NCI-H526 treated with DMSO at 0.1 percent for 48 hours (cell line): ENCODE results near the gene LDB3.

Experiments used
- DNase-seq: peaks from one replicate; lab custom pipeline; 2025; lab: John Stamatoyannopoulos, UW

Gene LDB3

DNA sequence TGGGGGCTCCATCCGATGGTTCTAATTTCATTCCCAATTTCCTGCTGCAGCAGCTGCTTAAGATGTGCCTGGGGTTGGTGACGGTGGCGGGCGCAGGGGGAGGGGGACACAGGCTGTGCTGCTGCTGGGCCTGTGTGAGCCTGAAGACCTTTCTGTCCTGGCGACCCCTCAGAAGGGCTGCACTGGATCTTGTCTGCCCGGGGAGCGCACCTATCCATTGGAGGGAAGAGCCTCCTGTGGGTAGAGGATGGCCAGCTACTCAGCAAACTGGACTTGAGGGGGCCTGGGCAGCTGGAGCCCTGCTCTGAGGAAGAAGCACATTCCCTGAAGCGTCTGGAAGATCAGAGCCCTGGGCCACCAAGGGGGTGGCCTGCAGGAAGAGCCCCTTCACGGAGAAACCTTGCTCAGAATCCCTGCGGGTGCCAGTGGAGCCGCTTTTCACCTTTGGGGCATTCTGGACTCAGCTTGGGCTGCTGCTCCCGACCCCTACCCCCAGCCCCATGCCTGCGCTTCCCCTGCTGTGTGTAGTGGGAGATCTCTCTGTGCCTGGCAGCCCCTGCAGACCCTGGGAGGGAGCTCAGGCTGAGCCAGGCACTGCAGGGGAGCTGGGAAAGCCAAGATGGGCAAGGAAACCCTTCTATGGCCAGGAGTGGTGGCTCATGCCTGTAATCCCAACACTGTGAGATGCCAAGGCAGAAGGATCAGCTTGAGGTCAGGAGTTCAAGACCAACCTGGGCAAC lies 17.8 kb downstream of the LDB3 start:
- no peak for DNase-seq

DNA sequence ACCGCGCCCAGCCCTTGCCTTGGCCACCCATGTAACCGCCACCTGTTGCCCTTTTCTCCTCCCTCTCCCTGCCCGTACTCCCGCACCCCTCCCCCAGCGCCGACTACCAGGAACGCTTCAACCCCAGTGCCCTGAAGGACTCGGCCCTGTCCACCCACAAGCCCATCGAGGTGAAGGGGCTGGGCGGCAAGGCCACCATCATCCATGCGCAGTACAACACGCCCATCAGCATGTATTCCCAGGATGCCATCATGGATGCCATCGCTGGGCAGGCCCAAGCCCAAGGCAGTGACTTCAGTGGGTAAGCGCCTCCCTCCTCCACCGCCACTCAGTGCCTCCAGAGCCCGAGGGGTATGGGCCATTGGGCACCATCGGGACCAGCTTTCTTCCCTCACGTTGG lies 18.7 kb downstream of the LDB3 start:
- DNase-seq: no peak

DNA sequence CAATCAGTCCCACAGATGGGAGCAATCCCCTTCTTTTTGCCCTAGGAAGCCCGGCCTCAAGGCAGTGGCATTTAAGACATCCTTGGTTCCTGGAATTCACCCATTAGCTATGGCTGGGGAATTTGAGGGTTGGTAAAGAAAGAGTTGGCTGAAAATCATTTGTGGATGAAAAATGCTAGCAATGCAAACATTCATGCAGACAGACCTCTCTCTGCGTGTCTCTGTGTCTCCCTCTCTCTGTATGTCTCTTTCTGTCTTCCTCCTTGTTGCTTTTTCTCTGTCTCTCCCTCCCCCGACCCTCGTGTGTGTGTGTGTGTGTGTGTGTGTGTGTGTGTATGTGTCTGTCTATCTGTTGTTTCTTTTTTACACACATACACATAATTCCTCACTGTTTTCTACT lies 19.4 kb downstream of the LDB3 start:
- DNase-seq: no peak

DNA sequence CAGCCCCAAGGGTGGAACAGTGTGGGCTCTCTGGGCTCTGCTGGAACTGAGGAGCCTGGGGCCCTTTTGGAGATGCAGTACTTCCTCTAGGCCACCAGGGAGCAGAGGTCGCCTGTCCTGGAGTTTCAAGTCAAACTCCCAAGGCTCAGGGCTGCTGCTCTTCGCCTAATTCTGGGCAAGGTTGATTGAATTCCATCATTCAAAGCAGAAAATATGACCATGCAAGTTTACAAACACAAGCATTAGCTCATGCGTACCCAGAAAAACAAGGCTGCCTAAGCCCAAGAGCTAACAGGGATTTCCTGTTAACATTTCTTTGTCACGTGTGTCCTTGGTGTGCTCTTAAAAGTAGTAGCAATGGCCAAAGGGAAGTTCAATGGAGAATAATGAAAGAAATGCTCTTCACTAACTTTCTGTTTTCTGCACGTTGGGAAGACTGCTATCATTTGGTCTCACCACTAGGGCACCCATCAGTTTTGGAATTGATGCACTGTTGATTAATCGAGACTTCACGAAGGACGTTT lies 20.1 kb downstream of the LDB3 start:
- peak; percentile 35 for DNase-seq

DNA sequence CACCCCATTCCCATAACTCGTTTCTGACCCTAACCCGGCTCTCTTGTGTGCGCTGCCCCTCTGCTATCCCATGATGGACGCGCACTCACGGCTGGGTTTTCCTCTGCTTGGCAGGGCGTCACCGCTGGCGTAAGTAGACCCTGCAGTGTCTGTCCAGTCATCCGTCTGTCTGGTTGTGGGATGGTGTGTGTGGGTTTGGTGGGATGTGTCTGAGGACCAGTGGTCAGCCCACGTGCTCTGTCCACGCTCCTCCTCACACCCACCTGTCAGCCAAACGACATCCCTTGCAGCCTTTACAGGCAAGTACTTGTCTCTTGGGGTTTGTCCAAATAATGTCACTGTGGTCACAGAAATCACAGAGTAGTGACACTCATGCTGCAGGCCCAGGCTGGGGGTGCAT lies 20.8 kb downstream of the LDB3 start:
- no peak for DNase-seq

DNA sequence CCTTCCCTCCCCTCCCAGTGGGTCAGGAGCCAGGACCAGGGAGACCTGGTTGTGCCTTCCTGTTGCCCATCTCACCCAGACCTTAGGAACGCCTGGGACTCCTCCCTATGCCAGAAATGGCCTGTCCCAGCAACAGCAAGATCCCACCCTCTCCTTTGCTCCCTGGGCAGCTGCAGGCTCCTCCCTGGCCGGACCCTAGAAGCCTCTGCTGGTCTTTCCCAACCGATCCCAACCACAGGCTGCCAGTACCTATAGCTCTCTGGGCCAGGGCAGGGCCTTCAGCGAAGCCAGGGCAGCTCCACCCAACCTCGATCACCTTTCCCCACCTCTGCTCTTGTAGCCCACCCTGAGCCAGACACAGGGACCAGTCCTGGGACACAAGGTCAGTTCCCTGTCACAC lies 21.9 kb downstream of the LDB3 start:
- no peak for DNase-seq

DNA sequence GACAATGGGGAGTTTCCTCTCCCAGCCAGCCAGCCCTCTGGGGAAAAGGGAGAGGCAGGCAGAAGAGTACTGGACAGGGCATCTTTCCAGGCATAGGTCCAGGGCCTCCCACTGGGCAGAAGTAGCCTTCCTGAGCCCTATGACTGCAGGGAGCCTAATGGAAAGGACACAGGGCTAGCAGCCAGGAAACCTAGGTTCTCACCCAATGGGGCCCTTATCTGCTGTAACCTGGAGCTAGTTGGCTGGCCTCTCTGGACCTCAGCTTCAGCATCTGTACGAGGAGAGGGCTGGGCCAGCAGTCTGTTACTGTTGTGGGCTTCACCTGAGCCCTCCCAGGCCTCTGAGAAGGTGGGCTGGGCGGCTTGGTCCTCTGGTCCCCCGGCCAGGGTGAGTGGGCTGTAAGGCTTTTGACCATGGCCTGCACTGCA lies 22.4 kb downstream of the LDB3 start:
- no peak for DNase-seq

DNA sequence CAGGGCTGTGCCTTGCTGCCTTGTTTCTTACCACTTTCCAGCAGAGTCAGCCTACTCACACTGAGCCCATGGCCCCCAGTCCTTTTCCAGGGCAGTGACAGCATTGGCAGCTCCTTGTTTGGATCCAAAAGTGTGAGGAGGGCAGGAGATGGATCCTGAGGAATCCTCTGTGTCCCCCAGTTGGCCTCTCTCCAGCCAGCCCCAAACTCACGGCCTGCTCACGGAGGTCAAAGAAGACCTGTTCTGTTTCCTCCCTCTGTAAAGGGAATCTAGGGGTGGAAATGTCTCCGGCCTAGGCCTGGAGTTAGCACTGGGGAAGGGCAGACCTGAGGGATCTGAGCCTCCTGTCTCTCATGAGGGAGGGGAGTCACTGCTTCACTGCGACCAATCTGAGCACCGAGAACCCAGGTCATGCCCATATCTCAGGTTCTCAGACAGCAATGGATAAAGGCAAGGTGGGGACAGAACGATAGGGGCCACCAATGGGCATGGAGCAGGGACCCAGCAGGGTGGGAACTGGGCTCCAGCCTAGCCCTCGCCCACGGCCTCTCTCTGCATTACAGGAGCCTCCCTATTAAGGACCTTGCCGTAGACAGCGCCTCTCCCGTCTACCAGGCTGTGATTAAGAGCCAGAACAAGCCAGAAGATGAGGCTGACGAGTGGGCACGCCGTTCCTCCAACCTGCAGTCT lies 23.2 kb downstream of the LDB3 start:
- DNase-seq: no peak

DNA sequence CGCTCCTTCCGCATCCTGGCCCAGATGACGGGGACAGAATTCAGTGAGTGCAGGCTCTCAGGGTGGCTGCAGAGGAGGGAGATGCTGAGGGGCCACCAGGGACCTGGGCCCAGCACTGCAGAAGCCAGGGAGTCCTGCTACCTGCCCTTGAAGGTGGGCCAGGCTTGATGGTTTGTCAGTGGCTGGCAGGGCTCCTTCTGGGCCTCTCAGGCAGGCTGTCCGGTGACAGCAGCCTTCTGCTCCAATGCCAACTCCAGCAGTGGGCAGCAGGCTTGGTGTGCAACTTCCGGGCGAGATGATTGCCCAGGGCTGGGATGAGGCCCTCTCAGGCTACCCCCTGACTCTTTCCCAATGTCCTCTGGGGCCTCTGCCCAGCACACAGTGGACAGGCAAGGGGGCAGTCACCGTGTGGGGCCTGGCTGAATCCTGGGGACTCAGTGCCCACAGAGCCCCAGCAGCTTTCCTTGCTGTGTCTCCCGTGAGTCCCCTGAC lies 23.8 kb downstream of the LDB3 start:
- no peak for DNase-seq

DNA sequence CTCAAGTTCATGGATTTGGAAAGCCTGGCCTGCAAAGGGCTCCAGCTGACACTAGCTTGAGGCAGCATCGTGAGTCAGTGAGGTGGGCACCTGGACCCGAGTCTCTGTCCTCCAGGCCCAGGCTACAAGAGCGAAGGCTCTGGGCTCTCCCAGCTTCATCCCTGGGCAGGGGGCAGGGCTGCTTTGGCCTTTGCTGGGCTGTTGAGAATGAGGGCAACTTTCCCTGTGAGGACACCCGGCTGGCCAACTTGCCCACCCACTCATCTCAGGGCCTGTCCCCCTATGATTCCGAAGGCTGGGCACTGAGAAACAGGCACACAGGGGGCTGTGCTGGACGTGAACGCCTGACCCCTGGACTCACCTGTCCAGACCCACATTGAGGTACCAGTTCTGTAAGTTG lies 24.4 kb downstream of the LDB3 start:
- no peak for DNase-seq

DNA sequence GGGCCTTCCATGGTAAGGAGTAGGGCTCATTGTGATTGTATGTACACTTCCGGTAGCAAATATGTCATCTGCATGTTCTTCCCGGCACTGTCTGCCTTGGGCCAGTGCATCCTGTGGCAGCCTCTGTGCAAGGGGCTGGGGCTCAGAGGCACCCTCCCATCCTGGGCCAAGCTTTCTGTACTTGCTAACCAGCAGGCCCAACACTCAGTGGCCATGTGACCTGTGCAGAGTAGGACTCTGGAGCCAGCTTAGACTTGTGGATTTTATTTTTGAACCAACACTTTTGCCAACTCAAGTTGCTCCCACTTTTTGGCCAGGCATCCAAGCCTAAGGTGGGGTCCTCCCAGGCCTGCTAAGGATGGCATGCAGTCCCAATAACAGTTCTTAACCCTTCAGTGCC lies 25.0 kb downstream of the LDB3 start:
- no peak for DNase-seq

DNA sequence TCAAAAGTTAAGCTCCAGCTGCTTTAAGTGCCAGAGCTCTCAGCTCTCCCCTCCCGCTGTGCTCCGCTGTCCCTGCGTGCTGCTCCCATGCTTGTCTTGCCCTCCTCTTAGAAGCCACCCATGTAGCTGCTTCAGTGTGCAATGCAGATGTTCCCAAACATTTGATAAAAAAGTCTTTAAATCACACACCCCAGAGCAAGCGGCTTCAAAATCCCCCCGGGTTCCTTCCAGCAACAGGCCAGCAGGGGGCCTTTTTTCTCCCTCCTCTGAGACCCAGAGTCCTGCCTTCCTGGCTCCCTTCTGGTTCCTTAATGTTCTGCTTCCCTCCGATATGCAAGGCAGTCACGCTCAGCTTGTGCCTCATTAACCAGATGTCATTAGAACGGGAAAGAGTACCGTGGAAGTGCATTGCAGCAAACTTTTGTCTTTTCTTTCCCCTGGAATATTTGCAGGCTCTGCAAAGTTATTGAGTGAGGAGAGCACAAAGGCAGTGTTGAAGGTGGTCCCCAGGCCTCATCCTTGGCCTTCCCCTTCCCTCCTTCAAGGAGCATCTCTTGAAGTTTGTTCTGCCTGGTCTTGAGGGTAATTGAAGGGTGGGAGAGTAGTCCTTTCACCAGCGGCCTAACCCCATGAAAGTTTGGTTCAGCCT lies 25.5 kb downstream of the LDB3 start:
- peak; percentile 15 for DNase-seq

DNA sequence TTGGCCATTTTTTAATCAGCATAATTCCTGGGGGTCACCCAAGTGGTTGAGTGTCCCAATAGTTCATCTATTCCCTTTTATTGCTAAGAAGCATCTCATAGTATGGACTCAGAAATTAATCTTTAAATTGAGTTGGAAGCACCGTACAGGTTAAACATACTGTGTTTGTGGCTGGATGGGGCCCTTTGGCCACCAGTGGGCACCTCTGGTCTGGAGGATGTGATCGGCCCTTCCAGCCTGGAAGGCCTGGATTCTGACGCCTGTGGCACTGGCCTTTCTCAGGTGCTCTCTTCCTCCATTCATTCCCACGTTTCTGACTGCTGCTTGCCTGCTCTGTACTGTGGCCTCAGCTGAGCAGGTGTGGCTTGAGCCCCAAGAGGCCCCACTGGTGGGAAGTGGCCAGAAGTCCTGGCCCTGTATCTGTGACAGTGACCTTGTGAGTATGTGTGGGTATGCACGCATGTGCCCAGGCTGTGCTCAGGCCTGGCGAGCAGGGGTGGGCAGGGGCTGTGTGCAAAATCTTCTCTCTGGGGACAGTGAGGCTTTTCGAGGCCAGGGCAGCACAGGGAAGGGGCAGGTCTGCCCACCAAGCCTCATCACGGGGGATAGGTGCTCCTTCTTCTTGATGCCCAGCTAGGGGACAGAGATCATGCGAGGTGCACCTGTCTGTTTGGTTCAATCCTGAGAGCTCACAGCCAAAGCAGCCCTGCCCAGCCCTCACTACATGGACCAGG lies 30.1 kb downstream of the LDB3 start:
- no peak for DNase-seq

DNA sequence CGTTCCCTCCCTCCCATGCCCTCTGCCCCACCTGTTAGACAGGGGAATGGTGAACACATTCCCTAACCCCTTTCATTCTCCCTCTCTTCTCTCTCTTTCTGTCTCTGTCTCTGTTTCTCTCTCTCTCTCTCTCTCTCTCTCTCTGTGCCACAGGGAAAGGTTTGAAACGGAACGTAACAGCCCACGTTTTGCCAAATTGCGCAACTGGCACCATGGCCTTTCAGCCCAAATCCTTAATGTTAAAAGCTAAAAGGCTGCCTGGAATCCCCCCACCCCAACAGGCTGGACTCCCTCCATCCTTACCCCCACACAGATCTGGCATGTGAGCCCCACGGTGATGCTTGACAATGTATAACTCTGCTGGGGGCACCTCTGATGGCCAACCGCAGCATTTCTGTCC lies 30.8 kb downstream of the LDB3 start:
- no peak for DNase-seq

DNA sequence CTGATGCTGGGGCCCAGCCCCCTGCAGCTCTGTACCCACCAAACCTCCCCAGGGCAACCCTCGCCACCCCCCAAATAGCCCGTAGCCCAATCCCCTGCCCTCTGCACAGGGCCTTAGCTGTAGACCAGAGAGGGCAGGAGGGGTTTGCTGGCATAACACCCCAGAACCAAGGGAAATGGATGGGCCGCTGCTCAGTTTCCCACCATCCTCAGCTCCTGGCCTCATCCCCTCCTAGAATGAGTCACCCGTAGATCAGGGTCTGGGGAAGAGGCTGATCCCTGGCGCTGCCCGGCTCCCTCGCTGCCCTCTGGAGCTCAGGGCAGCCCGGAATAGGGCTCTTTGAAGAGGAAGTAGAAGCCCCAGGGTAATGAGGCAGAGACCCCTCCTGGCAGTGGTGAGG lies 31.2 kb downstream of the LDB3 start:
- no peak for DNase-seq

DNA sequence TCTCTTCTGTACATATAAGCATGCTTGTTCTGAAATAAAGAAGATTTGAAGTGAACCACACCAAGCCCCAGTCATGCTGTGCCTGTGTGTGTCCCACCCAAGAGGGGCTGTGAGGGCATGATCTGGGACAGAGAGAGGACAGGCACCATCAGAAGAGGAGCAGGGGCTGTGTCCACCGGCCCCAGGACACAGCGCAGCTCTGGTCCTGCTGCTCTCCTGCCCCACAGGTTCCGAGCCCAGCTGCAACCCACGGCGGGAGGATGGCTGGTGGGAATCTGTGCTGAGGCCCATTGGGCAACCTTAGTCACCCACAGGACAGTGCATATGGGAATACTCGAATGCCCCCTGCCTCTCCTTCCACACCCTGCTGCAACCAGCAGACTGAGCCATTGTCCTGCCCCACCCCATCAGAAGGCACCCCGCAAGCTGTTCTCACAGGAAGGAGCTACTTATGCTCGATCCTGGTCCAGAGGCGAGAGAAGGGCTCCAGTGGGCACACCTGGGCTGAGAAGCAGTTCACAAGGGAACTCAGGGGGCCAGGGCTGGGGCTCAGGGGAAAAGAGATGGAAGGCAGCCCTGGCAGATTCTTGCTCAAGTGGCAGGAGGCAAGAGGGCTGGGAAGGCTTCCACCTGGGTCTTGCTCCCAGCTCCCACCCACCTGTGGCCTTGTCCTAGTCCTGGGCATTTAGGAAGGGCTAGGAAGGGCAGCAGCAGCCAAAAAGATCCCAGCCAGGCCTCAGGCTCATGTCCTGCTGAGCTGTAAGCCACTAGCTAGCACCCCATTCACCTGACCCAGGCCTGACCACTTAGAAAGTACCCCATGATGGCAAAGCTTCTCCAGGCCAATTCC lies 31.9 kb downstream of the LDB3 start:
- DNase-seq: no peak

DNA sequence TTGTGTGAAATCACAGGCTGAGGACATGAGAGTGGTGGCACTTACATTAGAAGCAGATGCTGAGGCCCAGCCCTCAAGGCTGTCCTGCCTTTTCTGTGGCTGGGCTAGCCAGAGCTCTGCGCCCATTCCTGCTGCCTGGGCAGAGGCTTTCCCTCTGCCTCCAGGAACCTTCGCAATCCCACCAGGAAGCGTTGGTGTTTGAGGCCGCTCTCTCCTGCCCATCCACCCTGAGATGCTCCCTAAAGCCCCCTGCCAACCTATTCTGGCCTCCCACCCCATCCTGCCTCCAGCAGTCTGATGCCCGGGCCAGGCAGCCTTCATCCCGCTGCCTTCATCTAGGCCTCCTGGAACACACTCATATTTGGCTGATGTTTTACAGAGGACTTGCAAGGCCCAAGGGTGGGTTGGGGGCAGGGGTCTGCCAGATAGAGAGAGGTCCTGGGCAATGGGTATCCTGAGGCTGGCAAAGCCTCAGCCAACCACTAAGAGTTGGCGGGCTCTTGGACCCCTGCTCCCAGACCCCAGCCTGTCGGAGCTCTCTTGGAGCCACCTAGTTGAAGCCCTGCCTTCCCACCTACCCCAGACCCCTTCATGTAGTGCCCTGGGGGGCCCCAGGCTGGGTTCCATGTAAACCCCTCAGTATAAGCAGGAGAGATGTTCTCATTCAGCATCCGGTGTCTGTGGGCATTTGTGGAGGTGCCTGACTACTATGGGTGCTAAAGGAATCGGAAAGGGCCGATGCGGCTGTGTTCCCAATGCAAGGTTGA lies 32.7 kb downstream of the LDB3 start:
- no peak for DNase-seq

DNA sequence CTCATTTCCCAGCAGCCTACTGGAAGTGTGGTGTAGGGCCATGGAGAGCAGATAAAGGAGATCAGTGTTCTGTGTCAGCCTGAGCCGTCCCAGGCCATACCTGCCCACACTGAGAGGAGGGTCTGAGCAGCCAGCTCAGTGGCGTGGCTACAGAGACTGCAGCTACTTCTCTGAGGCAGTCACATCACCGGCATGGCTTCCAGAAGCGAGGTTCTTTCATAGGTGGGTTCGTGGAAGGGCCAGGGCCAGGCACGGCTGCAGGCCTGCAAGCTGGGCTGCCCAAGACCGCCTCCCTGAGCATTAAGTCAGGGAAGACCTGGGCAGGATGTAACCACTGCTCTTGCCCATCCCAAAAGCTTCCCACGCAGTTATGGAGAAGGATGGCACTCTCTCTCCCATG lies 34.9 kb downstream of the LDB3 start:
- DNase-seq: no peak

DNA sequence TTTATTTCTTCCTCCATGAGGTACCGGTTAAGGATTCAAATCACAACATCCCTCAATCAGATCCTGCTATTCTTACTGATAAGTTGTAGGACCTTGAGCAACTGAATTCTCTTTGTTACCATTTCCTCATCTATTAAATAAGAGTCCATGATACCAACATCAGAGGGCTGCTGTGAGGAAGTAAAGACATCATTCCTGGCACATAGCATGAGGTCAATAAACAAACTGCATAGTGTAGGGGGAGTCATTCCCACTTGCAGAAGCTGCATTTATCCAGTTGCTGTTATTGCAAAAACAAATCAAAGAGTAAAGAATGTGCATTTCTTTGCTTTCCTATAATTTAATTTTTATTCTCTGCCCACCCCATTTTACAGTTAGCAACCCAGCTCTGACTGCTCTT lies 36.8 kb downstream of the LDB3 start:
- no peak for DNase-seq

DNA sequence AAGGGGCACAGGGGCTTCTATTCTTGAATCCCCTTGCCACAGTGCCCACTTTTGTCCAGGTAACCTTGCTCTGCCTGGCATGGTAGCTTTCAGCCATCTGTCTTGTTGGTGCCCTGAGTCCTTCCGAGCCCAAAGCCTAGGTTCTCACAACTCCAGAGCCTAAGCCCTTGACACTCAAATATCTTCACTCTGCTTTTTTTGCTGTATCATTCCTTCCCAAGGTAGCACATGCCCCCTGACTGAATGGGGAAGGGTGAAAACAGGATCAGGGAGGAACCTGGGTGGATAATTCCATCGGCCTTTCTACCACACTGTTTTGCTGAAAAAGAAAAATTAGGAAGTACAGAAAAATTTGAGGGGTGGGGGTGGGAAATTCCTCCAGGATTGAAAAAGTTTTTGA lies 37.6 kb downstream of the LDB3 start:
- DNase-seq: no peak
